ENCODE measurements around the gene PPM1E. TPM values are rescaled to one million over a fixed set of nuclear protein-coding genes. Genes with fewer than 3 reads are reported as not detected.

The PPM1E gene
- total RNA-seq, 2 experiments from 2014 or later: 0.02 TPM; not detected in 1

GRCh38 chr17:58969612-58970011, 214.0 kb downstream of the PPM1E start:
- ChIA-PET POLR2A (no interaction called here), CTCF (interaction anchor here (0.6 to 1.5 kb wide), 2 partner anchors 35 to 666 kb away, joined by 3 to 4 read pairs; no protein-coding TSS in a partner anchor)
- H3K9me3 Mint-ChIP-seq: no peaks in the 10 kb centered on the region
- H3K4me3 Mint-ChIP-seq: no peak overlapping the region
- H3K4me1 Mint-ChIP-seq (ENCODE audit: low read depth): peaks cover 8% of the 10 kb centered on the region
- intact Hi-C loops (cut with micrococcal nuclease): no loop called here
- no peak overlapping the region for H3K27ac Mint-ChIP-seq
- H3K27me3 Mint-ChIP-seq: no peaks in the 10 kb centered on the region
- no peaks in the 10 kb centered on the region for H3K36me3 Mint-ChIP-seq
- no peak for DNase-seq

- H3K27me3 Mint-ChIP-seq: no peaks in the 10 kb centered on the region
- H3K27ac Mint-ChIP-seq: no peak overlapping the region
- POLR2A ChIA-PET: no interaction called here
- DNase-seq: no peak
- CTCF ChIA-PET: interaction anchor here (0.6 to 1.0 kb wide), 2 partner anchors 10 to 452 kb away, joined by 3 read pairs; no protein-coding TSS in a partner anchor
- H3K4me3 Mint-ChIP-seq: no peak overlapping the region
- peaks cover 8% of the 10 kb centered on the region for H3K4me1 Mint-ChIP-seq (ENCODE audit: low read depth)
- H3K9me3 Mint-ChIP-seq: no peaks in the 10 kb centered on the region
- intact Hi-C loops (cut with micrococcal nuclease): no loop called here
- H3K36me3 Mint-ChIP-seq: no peaks in the 10 kb centered on the region
Measured at GRCh38 chr17:58970609-58971450, 215.2 kb downstream of the PPM1E start.

- H3K4me1 Mint-ChIP-seq (ENCODE audit: low read depth): no peaks in the 10 kb centered on the region
- CTCF ChIA-PET: no interaction called here
- no peak overlapping the region for H3K4me3 Mint-ChIP-seq
- no peaks in the 10 kb centered on the region for H3K9me3 Mint-ChIP-seq
- H3K36me3 Mint-ChIP-seq: no peaks in the 10 kb centered on the region
- POLR2A ChIA-PET: no interaction called here
- H3K27me3 Mint-ChIP-seq: no peaks in the 10 kb centered on the region
- no peak for DNase-seq
- H3K27ac Mint-ChIP-seq: no peak overlapping the region
- intact Hi-C loops (cut with micrococcal nuclease): no loop called here
Measured at GRCh38 chr17:58974354-58974753, 218.7 kb downstream of the PPM1E start.

- Mint-ChIP-seq H3K36me3 (no peaks in the 10 kb centered on the region), H3K27ac (no peak overlapping the region), H3K9me3 (no peaks in the 10 kb centered on the region), H3K27me3 (no peaks in the 10 kb centered on the region), H3K4me1 (ENCODE audit: low read depth) (peaks cover 7% of the 10 kb centered on the region), H3K4me3 (no peak overlapping the region)
- ChIA-PET CTCF (interaction anchor here (0.6 kb wide), 1 partner anchor 315 kb away, joined by 4 read pairs; no protein-coding TSS in a partner anchor), POLR2A (no interaction called here)
- DNase-seq: no peak
- intact Hi-C loops (cut with micrococcal nuclease): no loop called here
Measured at GRCh38 chr17:58976541-58976940, 220.9 kb downstream of the PPM1E start.

GRCh38 chr17:58980706-58981481, 225.2 kb downstream of the PPM1E start:
- H3K9me3 Mint-ChIP-seq: no peaks in the 10 kb centered on the region
- no peak overlapping the region for H3K4me3 Mint-ChIP-seq
- POLR2A ChIA-PET: interaction anchor here (0.9 kb wide), 1 partner anchor 350 kb away, joined by 4 read pairs; no protein-coding TSS in a partner anchor
- no peak for DNase-seq
- H3K4me1 Mint-ChIP-seq (ENCODE audit: low read depth): peaks cover 8% of the 10 kb centered on the region
- CTCF ChIA-PET: interaction anchor here (0.6 to 1.0 kb wide), 2 partner anchors 10 to 48 kb away, joined by 3 read pairs; no protein-coding TSS in a partner anchor
- H3K27me3 Mint-ChIP-seq: no peaks in the 10 kb centered on the region
- intact Hi-C loops (cut with micrococcal nuclease): no loop called here
- H3K27ac Mint-ChIP-seq: no peak overlapping the region
- no peaks in the 10 kb centered on the region for H3K36me3 Mint-ChIP-seq

GRCh38 chr17:58982626-58983025, 227.0 kb downstream of the PPM1E start:
- intact Hi-C loops (cut with micrococcal nuclease): no loop called here
- ChIA-PET CTCF (no interaction called here), POLR2A (no interaction called here)

GRCh38 chr17:58985367-58985766, 229.7 kb downstream of the PPM1E start:
- Mint-ChIP-seq H3K27ac (no peak overlapping the region), H3K4me1 (ENCODE audit: low read depth) (peaks cover 8% of the 10 kb centered on the region), H3K36me3 (peaks cover 3% of the 10 kb centered on the region), H3K4me3 (no peak overlapping the region), H3K9me3 (no peaks in the 10 kb centered on the region), H3K27me3 (no peaks in the 10 kb centered on the region)
- DNase-seq: no peak
- CTCF ChIA-PET: no interaction called here
- POLR2A ChIA-PET: no interaction called here
- intact Hi-C loops (cut with micrococcal nuclease): no loop called here

More at GRCh38 chr17:58982626-58983025, 227.0 kb downstream of the PPM1E start:
- Mint-ChIP-seq H3K9me3 (no peaks in the 10 kb centered on the region), H3K36me3 (no peaks in the 10 kb centered on the region), H3K27ac (no peak overlapping the region), H3K4me1 (ENCODE audit: low read depth) (peaks cover 8% of the 10 kb centered on the region), H3K4me3 (no peak overlapping the region), H3K27me3 (no peaks in the 10 kb centered on the region)
- no peak for DNase-seq

- Mint-ChIP-seq H3K36me3 (peaks cover 3% of the 10 kb centered on the region), H3K27ac (no peak overlapping the region), H3K4me1 (ENCODE audit: low read depth) (peaks cover 7% of the 10 kb centered on the region), H3K4me3 (no peak overlapping the region), H3K27me3 (no peaks in the 10 kb centered on the region), H3K9me3 (no peaks in the 10 kb centered on the region)
- DNase-seq: peak; percentile 45
- intact Hi-C loops (cut with micrococcal nuclease): no loop called here
- ChIA-PET CTCF (interaction anchor here (1.0 kb wide), 1 partner anchor 19 kb away, joined by 3 read pairs; no protein-coding TSS in a partner anchor), POLR2A (no interaction called here)
Measured at GRCh38 chr17:58985971-58986370, 230.3 kb downstream of the PPM1E start.

- CTCF ChIA-PET: interaction anchor here (1.1 kb wide), 1 partner anchor 279 kb away, joined by 4 read pairs; no protein-coding TSS in a partner anchor
- intact Hi-C loops (cut with micrococcal nuclease): no loop called here
- peaks cover 14% of the 10 kb centered on the region for H3K4me1 Mint-ChIP-seq (ENCODE audit: low read depth)
- no peak overlapping the region for H3K27ac Mint-ChIP-seq
- H3K4me3 Mint-ChIP-seq: no peak overlapping the region
- H3K27me3 Mint-ChIP-seq: no peaks in the 10 kb centered on the region
- peaks cover 11% of the 10 kb centered on the region for H3K36me3 Mint-ChIP-seq
- no peaks in the 10 kb centered on the region for H3K9me3 Mint-ChIP-seq
- DNase-seq: no peak
- POLR2A ChIA-PET: interaction anchor here (0.6 to 2.6 kb wide), 2 partner anchors 358 to 1624 kb away, joined by 6 to 8 read pairs; no protein-coding TSS in a partner anchor
Measured at GRCh38 chr17:58989629-58990028, 234.0 kb downstream of the PPM1E start.

GRCh38 chr17:58991718-58992331, 236.2 kb downstream of the PPM1E start:
- no peak overlapping the region for H3K4me3 Mint-ChIP-seq
- H3K27me3 Mint-ChIP-seq: no peaks in the 10 kb centered on the region
- H3K27ac Mint-ChIP-seq: peak overlapping the region; percentile 64
- intact Hi-C loops (cut with micrococcal nuclease): no loop called here
- H3K36me3 Mint-ChIP-seq: peaks cover 11% of the 10 kb centered on the region
- POLR2A ChIA-PET: interaction anchor here (2.6 kb wide), 1 partner anchor 360 kb away, joined by 8 read pairs; no protein-coding TSS in a partner anchor
- H3K9me3 Mint-ChIP-seq: no peaks in the 10 kb centered on the region
- H3K4me1 Mint-ChIP-seq (ENCODE audit: low read depth): peaks cover 14% of the 10 kb centered on the region
- CTCF ChIA-PET: no interaction called here
- DNase-seq: peak; percentile 37

- ChIA-PET CTCF (interaction anchor here (0.7 to 1.3 kb wide), 2 partner anchors 8 to 405 kb away, joined by 3 read pairs; no protein-coding TSS in a partner anchor), POLR2A (no interaction called here)
- Mint-ChIP-seq H3K27me3 (no peaks in the 10 kb centered on the region), H3K4me1 (ENCODE audit: low read depth) (peaks cover 18% of the 10 kb centered on the region), H3K36me3 (peaks cover 15% of the 10 kb centered on the region), H3K9me3 (no peaks in the 10 kb centered on the region), H3K27ac (no peak overlapping the region), H3K4me3 (no peak overlapping the region)
- no peak for DNase-seq
- intact Hi-C loops (cut with micrococcal nuclease): no loop called here
Measured at GRCh38 chr17:58993311-58993710, 237.7 kb downstream of the PPM1E start.

Data from activated CD4-positive, alpha-beta memory T cell treated with anti-CD3 and anti-CD28 coated beads for 36 hours (primary cell).